Activated naive CD4-positive, alpha-beta T cell treated with anti-CD3 and anti-CD28 coated beads, Interleukin-2, amount 10 ng/mL, durations not matched to agents 7 days and 5 days (primary cell): ENCODE data around the gene CCDC86.

Source experiments
- CTCF ChIA-PET: fragments of 350-600 bp; sonication (Branson Sonifier 250); formaldehyde crosslinking; loops from one replicate; lab custom pipeline; 2021; ENCODE audit warnings: antibody characterized with exemption; lab: Charles Lee
- DNase-seq: peaks from one replicate; pipeline ENCODE4 v3.0.0-alpha.2; 2020
- H3K27ac Mint-ChIP-seq: one replicate; pipeline ENCODE4 v1.8.0; 2021; ENCODE audit warnings: mild to moderate bottlenecking, moderate library complexity, mixed read lengths
- H3K27me3 Mint-ChIP-seq: one replicate; pipeline ENCODE4 v1.8.0; 2021; ENCODE audit warnings: mild to moderate bottlenecking, mixed read lengths
- H3K36me3 Mint-ChIP-seq: one replicate; pipeline ENCODE4 v1.8.0; 2021; ENCODE audit warnings: mixed read lengths
- H3K4me1 Mint-ChIP-seq: one replicate; pipeline ENCODE4 v1.8.0; 2021; ENCODE audit warnings: mixed read lengths
- H3K4me3 Mint-ChIP-seq: one replicate; pipeline ENCODE4 v1.8.0; 2021; ENCODE audit warnings: mild to moderate bottlenecking, moderate library complexity, mixed read lengths
- H3K9me3 Mint-ChIP-seq: one replicate; pipeline ENCODE4 v1.8.0; 2021; ENCODE audit warnings: mixed read lengths

CCDC86 gene

DNA sequence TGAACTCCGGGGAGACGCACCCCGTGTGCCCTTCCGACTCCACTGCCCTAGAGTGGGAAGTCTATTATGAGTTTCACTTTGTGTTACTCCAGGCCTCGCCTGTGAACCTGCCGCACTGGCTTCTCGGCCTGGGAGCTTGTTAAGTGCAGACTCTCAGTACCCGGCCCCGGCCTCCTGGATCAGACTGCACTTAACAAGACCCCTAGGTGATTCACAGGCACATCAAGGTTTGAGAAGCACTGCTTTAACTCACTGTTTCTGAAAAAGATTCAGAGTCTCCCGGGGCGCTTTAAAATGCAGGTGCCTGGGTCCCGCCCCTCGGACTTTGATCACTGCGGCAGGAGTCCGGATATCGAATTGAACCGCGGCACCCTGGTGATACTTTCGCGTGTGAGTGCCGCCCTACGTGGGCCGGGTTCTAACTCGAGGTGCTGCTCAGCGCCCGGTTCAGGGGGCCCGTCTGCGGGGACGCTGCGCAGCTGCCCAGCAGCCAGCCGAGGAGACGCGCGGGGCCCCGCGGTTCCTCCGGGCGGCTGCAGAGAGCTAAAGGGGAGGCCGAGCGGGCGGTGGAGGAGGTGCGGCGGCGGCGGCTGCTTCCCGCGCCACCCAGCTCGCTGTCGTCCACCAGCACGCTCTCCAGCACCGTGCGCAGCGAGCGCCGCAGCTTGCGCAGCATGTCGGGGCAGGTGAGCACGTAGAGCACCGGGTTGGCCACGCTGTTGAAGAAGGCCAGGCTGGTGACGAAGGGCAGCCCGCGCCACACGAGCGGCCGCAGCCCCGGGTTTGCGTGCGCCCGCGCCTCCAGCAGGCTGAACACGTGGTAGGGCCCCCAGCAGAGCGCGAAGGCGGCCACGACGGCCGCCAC is 10.4 kb downstream of the CCDC86 start:
- Mint-ChIP-seq H3K27ac (no peak overlapping the region), H3K4me3 (no peak overlapping the region), H3K4me1 (peaks cover 16% of the 10 kb centered on the region), H3K9me3 (no peaks in the 10 kb centered on the region), H3K36me3 (peaks cover 14% of the 10 kb centered on the region), H3K27me3 (peaks cover 22% of the 10 kb centered on the region)
- CTCF ChIA-PET = interaction anchor here (2.1 kb wide), 1 partner anchor 35 kb away, joined by 6 read pairs; no protein-coding TSS in a partner anchor
- DNase-seq = no peak

DNA sequence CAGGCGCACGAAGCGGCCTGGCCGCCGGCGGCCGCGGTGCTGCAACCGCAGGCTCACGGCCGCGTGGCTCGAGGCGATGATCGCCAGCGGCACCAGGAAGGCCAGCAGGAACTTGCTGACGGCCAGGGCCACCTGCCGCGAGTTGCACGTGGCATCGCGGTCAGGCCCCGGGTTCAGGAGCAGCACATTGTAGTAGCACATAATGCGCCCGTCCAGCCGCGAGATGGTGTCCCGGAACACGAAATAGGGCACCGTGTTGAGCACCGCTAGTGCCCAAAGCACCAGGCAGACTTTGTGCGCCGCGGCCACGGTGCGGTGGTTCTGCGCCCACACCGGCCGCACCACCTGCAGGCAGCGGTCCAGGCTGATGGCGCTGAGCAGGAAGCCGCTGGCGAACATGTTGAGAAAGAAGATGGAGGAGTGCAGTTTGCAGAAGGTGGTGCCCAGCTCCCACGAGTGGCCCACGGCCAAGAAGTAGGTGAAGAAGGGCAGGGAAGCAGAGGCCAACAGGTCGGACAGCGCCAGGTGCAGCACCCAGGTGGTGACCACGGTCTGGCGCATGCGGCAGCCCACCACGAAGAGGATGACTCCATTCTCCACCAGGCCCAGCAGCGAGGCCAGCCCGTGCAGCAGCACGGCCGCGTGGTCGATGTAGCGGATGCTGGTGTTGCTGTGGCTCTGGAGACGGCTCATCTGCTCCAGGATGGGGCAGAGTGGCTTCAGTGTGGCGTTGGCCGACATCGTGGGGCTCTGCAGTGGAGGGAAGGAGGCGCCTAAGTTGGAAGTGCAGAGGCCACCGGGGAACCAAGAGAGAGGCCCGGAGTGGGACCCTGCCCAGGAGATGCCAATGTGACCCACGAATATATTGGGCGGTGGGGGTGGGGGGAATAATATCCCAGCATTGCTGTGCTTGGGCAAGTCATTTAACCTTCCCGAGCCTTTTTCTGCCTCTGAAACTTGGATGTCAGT is 11.4 kb downstream of the CCDC86 start:
- no peak for DNase-seq
- Mint-ChIP-seq H3K4me1 (peaks cover 25% of the 10 kb centered on the region), H3K9me3 (no peaks in the 10 kb centered on the region), H3K27me3 (peaks cover 23% of the 10 kb centered on the region), H3K4me3 (no peak overlapping the region), H3K36me3 (peaks cover 11% of the 10 kb centered on the region), H3K27ac (no peak overlapping the region)
- CTCF ChIA-PET = no interaction called here

DNA sequence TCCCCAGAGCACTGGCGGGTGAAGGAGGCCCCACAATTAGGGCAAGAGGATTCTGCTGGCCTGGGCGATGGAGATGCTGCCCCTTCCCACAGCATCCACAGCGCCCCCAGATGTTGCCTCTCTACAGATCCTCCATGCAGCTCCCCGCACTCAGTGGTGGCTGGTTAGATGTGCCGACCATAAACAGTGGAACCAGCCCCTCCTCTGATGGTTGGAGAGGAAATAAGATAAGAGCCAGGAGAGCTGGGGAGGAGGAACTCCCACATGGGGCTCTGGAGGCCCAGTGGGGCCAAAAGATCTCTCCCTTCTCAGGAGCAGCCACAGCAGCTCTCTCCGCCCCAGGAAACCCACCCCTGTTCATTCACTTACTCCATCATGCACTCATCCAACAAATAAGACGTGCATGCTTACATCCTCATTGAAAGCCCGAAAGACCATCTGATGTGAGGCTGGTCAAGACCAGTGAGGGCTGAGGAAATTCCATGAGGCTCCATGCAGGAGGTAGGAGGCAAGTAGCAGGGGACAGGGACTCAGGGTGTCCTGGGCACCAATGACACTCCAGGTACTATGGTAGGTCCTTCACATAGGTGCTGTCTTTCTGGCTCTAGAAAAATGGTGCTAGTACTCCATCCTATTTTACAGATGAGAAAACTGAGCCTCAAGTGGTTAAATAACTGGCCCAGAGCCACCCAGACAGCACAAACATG is 12.4 kb downstream of the CCDC86 start:
- peaks cover 35% of the 10 kb centered on the region for H3K4me1 Mint-ChIP-seq
- H3K27ac Mint-ChIP-seq = no peak overlapping the region
- H3K4me3 Mint-ChIP-seq = no peak overlapping the region
- CTCF ChIA-PET = no interaction called here
- no peak for DNase-seq
- peaks cover 23% of the 10 kb centered on the region for H3K27me3 Mint-ChIP-seq
- H3K36me3 Mint-ChIP-seq = peaks cover 11% of the 10 kb centered on the region
- H3K9me3 Mint-ChIP-seq = no peaks in the 10 kb centered on the region

DNA sequence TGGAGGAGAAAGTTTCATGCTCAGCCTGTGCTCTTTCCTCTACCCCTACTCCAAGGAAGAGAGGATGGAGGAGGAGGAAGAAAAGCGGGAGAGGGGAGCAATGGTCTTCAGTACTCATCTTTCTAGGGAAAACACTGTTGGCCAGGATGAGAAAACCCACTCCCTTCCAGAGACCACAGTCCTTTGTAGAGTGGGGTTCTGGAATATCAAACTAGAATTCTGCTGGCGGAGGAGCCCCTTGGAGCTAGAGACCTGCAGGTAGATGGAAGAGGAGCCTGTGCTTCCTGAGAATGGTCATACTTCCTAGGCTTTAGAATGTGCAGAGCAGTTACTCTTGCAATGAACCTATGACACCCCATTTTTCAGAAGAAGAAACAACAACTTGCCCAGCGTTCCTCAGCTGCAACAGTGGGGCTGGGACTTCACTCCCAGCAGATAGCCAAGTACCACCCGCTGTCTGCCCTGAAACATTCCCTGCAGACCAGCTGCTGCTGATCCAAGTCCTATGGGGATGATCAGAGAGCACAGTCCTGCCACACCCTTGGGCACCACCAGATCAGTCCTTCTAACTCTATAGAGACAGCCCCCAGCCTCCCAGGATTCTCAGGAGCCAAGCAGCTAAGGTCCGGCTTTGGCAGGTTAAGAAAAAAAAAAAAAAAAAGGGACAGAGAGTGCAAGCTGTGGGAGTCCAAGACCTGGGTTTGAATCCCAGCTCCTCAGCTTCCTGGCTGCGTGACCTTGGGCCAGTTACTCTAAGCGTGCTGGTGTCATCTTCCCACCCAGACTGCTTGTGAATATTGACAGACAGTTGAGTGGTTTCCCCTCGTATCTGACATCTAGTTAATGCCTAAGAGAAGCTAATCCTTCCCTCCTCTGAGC is 13.2 kb downstream of the CCDC86 start:
- CTCF ChIA-PET = interaction anchor here (1.0 to 1.7 kb wide), 3 partner anchors 33 to 80 kb away, joined by 3 to 5 read pairs (median 3); no protein-coding TSS in a partner anchor
- no peak overlapping the region for H3K4me3 Mint-ChIP-seq
- no peak overlapping the region for H3K27ac Mint-ChIP-seq
- peaks cover 23% of the 10 kb centered on the region for H3K27me3 Mint-ChIP-seq
- no peaks in the 10 kb centered on the region for H3K9me3 Mint-ChIP-seq
- H3K36me3 Mint-ChIP-seq = peaks cover 11% of the 10 kb centered on the region
- no peak for DNase-seq
- peaks cover 36% of the 10 kb centered on the region for H3K4me1 Mint-ChIP-seq

DNA sequence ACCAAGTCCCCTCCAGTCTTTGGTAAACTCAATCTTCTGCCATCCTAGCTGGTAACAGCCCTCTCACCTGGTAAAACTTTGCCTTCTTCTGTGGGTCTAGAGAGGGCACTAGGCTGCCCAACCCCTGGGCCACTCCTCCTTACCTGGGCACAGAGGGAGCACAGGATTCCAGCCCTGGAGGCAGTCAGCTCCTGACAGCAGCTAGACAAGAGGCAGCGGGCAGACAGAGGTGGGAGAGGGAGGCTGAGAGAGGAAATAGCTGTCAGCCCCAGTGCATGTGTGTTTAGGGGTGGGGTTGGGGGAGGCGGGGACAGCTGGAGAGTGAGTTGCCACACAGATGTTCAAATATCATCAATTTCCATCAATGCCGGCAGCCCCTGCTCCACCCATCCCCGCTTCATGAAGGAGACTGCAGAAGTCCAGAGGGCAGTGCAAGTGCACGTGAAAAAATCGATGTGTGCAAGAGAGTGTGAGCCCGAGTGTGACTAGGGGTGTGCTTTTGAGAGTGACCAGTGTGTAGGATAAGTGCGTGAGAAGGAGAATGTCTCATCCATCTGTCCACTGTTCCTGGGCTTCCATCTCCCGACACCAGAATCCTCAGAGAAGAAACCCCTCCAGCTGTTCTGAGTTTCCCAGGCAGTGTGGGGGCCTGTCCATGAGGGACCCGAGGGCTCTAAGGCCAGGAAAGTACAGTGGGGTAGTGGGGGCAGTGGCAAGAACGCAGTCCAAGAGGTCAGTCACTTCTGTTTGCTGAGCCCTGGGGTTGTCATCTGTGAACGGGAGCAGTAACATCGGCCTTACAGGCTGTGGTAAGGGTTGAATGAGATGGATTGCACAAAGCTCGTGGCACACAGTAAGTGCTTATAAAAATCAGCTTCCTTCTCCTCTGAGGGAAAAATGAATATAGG is 14.1 kb downstream of the CCDC86 start, which contains the start of gene PTGDR2:
PTGDR2 (minus strand) TSS at position 225 of the 908 bp plus-strand sequence. CDS start 2,228 bp downstream, outside the sequence.
- Mint-ChIP-seq H3K27ac (no peak within 1 kb of the TSS), H3K27me3 (peaks cover 23% of the 10 kb centered on the region), H3K9me3 (no peaks in the 10 kb centered on the region), H3K36me3 (peaks cover 6% of the 10 kb centered on the region), H3K4me3 (no peak within 1 kb of the TSS), H3K4me1 (peaks cover 38% of the 10 kb centered on the region)
- peak; percentile 37 for DNase-seq
- CTCF ChIA-PET = interaction anchor here (1.0 to 4.1 kb wide), 4 partner anchors 25 to 80 kb away, joined by 3 to 12 read pairs (median 4); no protein-coding TSS in a partner anchor

DNA sequence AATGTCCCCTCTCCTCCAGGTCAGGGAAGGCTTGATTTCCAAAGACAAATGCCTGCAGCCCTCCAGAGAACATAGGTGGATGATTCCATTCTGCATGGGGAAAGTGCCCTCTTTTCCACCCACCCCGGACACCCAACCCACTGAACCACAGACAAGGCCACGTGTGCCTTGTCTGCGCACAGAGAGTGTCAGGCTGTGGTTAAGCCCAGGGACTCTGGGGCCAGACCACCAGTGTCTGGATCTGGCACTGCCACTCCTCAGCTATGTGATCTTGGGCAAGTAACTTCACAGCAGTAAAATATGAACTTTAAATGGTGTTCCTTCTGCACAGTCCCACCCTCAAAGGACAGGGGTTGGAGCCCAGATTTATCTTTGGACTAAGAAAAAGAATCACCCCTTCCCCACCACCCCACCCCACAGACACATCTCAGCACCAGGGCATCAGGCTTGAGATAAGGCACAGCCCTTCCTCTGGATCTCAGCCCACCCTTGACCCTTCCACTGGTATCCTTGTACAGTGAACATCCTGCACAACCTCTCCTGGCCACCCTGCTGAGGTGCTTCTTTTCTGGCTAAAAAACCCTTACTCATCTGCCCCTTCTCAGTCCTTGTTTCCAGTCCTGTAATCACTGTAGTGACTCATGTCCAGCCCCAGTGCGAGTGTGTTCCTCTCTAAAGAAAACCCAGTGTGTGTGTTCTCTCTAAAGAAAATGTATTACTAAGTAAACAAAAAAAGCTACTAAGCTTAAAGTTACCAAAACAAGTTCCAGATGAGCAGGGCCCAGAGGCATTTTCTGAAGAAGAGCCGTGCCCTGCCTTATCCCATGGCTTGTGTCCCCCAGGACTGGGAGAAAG is 15.7 kb downstream of the CCDC86 start:
- H3K36me3 Mint-ChIP-seq = peaks cover 2% of the 10 kb centered on the region
- H3K27ac Mint-ChIP-seq = peak overlapping the region; percentile 61
- CTCF ChIA-PET = interaction anchor here (1.5 to 4.1 kb wide), 2 partner anchors 27 to 30 kb away, joined by 3 to 12 read pairs; no protein-coding TSS in a partner anchor
- H3K9me3 Mint-ChIP-seq = no peaks in the 10 kb centered on the region
- peaks cover 32% of the 10 kb centered on the region for H3K27me3 Mint-ChIP-seq
- H3K4me3 Mint-ChIP-seq = no peak overlapping the region
- peaks cover 38% of the 10 kb centered on the region for H3K4me1 Mint-ChIP-seq
- DNase-seq = no peak

DNA sequence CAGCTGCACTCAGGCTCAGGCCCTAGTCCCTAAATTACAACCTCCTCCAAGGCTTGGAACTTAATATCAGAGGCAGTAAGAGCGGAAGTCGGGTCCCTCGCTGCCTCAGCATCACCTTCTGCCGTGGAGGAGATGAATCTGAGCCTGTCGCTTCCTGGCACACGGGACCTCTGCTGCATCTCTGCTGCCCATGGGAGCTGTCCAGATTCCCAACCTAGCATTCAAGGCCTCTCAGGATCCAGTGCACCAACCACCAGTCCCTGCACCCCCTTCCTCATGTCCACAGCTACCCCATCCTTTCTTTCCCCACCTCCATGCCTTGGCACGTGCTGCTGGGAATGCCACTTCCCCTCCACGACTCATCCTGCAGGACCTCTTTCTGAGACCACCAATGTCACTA is 16.3 kb downstream of the CCDC86 start:
- Mint-ChIP-seq H3K27me3 (peaks cover 32% of the 10 kb centered on the region), H3K4me3 (no peak overlapping the region), H3K9me3 (no peaks in the 10 kb centered on the region), H3K27ac (peak overlapping the region; percentile 78), H3K4me1 (peaks cover 38% of the 10 kb centered on the region), H3K36me3 (no peaks in the 10 kb centered on the region)
- DNase-seq = no peak
- CTCF ChIA-PET = interaction anchor here (1.5 to 4.1 kb wide), 2 partner anchors 27 to 29 kb away, joined by 3 to 12 read pairs; no protein-coding TSS in a partner anchor

DNA sequence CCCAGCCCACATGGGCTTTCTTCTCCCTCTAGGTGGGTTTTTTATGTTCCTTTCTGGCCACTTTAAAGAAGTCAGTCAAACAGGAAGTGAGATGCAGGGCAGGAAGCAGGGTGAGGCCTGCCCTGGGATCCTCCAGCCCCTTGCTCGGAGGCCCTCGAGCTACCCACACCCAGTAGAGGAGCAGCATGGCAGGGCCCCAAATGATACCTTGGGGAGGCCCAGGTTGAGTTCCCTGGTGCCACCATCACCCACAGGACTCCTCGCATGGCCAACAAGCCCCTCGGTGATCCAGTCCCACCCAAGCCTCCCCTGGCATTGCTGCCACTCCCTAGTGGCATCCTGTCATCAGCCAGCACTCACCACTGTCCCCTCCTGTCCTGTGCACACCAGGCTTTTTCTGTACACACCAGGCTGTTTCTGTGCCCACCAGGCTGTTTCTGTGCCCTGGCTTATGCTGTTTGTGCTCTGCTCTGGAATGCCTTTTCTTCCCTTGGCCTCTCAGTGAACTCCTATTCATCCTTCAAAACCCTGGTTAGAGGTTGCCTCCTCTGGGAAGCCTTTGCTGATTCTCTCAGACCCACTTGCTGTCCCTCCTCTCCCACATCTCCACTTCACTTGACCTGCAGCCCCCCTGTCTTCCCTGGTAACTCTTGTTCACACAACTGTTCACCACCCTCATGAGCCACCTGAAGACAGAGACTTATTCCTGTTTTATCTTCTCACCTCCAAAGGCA is 17.0 kb downstream of the CCDC86 start:
- H3K27ac Mint-ChIP-seq = peak overlapping the region; percentile 78
- H3K27me3 Mint-ChIP-seq = peaks cover 32% of the 10 kb centered on the region
- no peaks in the 10 kb centered on the region for H3K36me3 Mint-ChIP-seq
- no peaks in the 10 kb centered on the region for H3K9me3 Mint-ChIP-seq
- CTCF ChIA-PET = interaction anchor here (4.1 kb wide), 1 partner anchor 28 kb away, joined by 12 read pairs; no protein-coding TSS in a partner anchor
- H3K4me1 Mint-ChIP-seq = peaks cover 38% of the 10 kb centered on the region
- peak; percentile 44 for DNase-seq
- H3K4me3 Mint-ChIP-seq = no peak overlapping the region

DNA sequence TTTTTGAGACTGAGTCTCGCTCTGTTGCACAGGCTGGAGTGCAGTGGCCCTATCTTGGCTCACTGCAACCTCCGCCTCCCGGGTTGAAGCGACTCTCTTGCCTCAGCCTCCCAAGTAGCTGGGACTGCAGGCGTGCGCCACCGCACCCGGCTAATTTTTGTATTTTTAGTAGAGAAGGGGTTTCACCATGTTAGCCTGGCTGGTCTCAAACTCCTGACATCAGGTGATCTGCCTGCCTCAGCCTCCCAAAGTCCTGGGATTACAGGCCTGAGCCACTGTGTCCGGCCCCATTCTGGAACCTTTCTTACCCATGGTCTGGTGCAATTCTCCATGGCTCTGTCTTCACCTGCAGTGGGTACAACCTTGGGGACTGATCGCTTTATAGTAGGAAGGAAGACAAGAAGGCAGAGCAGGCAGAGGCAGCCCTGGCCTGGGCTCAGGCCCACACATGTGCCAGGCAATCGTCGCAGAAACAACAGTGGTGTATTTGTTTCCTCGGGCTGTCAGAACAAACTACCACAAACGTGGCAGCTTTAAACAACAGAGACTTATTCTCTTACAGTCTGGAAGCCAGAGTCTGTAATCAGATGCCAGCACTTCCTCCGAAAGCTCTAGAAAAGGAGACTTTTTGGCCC is 17.8 kb downstream of the CCDC86 start:
- Mint-ChIP-seq H3K4me1 (peaks cover 36% of the 10 kb centered on the region), H3K4me3 (no peak overlapping the region), H3K9me3 (no peaks in the 10 kb centered on the region), H3K27ac (no peak overlapping the region), H3K36me3 (no peaks in the 10 kb centered on the region), H3K27me3 (peaks cover 32% of the 10 kb centered on the region)
- CTCF ChIA-PET = interaction anchor here (1.5 to 4.1 kb wide), 2 partner anchors 28 to 29 kb away, joined by 6 to 12 read pairs; no protein-coding TSS in a partner anchor
- DNase-seq = no peak

DNA sequence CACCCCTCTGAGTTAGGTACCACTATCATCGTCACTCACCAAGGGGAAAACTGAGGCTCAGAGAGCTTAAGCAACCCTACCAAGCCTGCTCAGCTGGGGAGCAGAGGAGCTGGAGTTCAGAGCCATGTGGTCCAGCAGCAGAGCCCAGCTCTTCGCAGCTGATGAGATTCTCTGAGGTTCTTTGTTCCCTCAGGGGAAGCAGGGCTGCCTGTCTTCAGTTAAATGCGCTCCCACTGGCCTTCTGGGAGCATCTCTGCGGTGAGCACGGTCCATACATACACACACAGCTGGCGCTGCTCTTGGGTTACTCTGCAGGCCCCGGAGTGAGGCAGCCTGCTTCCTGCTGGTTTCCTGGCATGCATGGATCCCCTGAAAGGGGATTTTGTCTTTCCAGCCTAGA is 19.0 kb downstream of the CCDC86 start:
- Mint-ChIP-seq H3K27ac (no peak overlapping the region), H3K4me3 (no peak overlapping the region), H3K4me1 (peaks cover 33% of the 10 kb centered on the region), H3K36me3 (no peaks in the 10 kb centered on the region), H3K9me3 (no peaks in the 10 kb centered on the region), H3K27me3 (peaks cover 24% of the 10 kb centered on the region)
- CTCF ChIA-PET = interaction anchor here (1.5 kb wide), 1 partner anchor 27 kb away, joined by 6 read pairs; no protein-coding TSS in a partner anchor
- no peak for DNase-seq
